HEK293 (cell line): ENCODE data around the gene VPS35L.

Experiments
- CTCF ChIA-PET: fragments of 350-600 bp; formaldehyde crosslinking; extraction: SDS; loops from one replicate; lab custom pipeline; 2021; ENCODE audit warnings: antibody characterized with exemption; lab: Yijun Ruan, JAX
- POLR2A ChIA-PET: fragments of 300-600 bp; formaldehyde crosslinking; extraction: SDS; loops from one replicate; lab custom pipeline; 2020; ENCODE audit warnings: antibody characterized with exemption, inconsistent platforms; lab: Yijun Ruan, JAX
- H3K27ac ChIP-seq: fragments of 200-500 bp; sonication (Bioruptor generic); 2 replicates; pipeline ENCODE4 v1.5.1; 2014; ENCODE audit warnings: low read depth, low read length, control low read depth, inconsistent platforms; ENCODE audit errors: extremely low read depth
- H3K36me3 ChIP-seq, 2 experiments: fragments of 200-500 bp in 1 of 2; sonication (Bioruptor generic) in 1 of 2; 1 replicate in 1 of 2; 2 replicates in 1 of 2; pipeline ENCODE4 v1.5.1; 2014 to 2017; ENCODE audit warnings: inconsistent platforms in 2 of 2, low read length in 2 of 2; ENCODE audit not compliant: control insufficient read depth in 2 of 2, insufficient read depth in 1 of 2
- H3K4me1 ChIP-seq: fragments of 200-500 bp; sonication (Bioruptor generic); 2 replicates; pipeline ENCODE4 v1.5.1; 2014; ENCODE audit warnings: mild to moderate bottlenecking, low read length, inconsistent platforms; ENCODE audit not compliant: control insufficient read depth, insufficient read depth
- H3K4me3 ChIP-seq: 2 replicates; pipeline ENCODE4 v1.5.1; 2011; ENCODE audit warnings: low read depth, mild to moderate bottlenecking, control low read depth, low read length, moderate library complexity
- H3K9me3 ChIP-seq: fragments of 200-500 bp; sonication (Bioruptor generic); 2 replicates; pipeline ENCODE4 v1.5.1; 2014; ENCODE audit warnings: low read depth, low read length, inconsistent platforms; ENCODE audit not compliant: control insufficient read depth, insufficient read depth
- AEBP2 ChIP-seq: fragments of 450-650 bp; formaldehyde crosslinking; IDR thresholded peaks from 2 replicates; pipeline ENCODE4 v1.5.1; 2016; ENCODE audit warnings: missing biosample characterization, missing genetic modification characterization, borderline replicate concordance
- BCL11A ChIP-seq: fragments of 450-650 bp; formaldehyde crosslinking; IDR thresholded peaks from 2 replicates; pipeline ENCODE4 v1.5.1; 2016; ENCODE audit warnings: low read depth, missing biosample characterization, missing genetic modification characterization
- HOXA7 ChIP-seq: sonication (generic); formaldehyde crosslinking; IDR thresholded peaks from 2 replicates; pipeline ENCODE4 v1.8.1; 2022; ENCODE audit warnings: missing genetic modification reagents, borderline replicate concordance
- INSM2 ChIP-seq: fragments of 450-650 bp; formaldehyde crosslinking; IDR thresholded peaks from 2 replicates; pipeline ENCODE4 v1.5.1; 2016; ENCODE audit warnings: missing biosample characterization, missing genetic modification characterization
- KLF9 ChIP-seq: fragments of 450-650 bp; formaldehyde crosslinking; IDR thresholded peaks from 2 replicates; pipeline ENCODE4 v1.5.1; 2016; ENCODE audit warnings: missing biosample characterization, missing genetic modification characterization, low read depth
- MEIS1 ChIP-seq: sonication (generic); formaldehyde crosslinking; IDR thresholded peaks from 2 replicates; pipeline ENCODE4 v1.8.1; 2022; ENCODE audit warnings: missing genetic modification reagents, mild to moderate bottlenecking, borderline replicate concordance
- PATZ1 ChIP-seq: fragments of 450-650 bp; formaldehyde crosslinking; IDR thresholded peaks from 2 replicates; pipeline ENCODE4 v1.5.1; 2016; ENCODE audit warnings: missing biosample characterization, missing genetic modification characterization
- RBAK ChIP-seq: fragments of 450-650 bp; formaldehyde crosslinking; IDR thresholded peaks from 2 replicates; pipeline ENCODE4 v1.5.1; 2016; ENCODE audit warnings: missing biosample characterization, missing genetic modification characterization
- SCRT2 ChIP-seq: fragments of 450-650 bp; formaldehyde crosslinking; IDR thresholded peaks from 2 replicates; pipeline ENCODE4 v1.5.1; 2016; ENCODE audit warnings: missing biosample characterization, missing genetic modification characterization
- SP2 ChIP-seq: fragments of 450-650 bp; formaldehyde crosslinking; IDR thresholded peaks from 2 replicates; pipeline ENCODE4 v1.5.1; 2016; ENCODE audit warnings: missing biosample characterization, missing genetic modification characterization
- TSHZ1 ChIP-seq: fragments of 450-650 bp; formaldehyde crosslinking; IDR thresholded peaks from 2 replicates; pipeline ENCODE4 v1.5.1; 2016; ENCODE audit warnings: missing biosample characterization, missing genetic modification characterization, borderline replicate concordance
- ZNF10 ChIP-seq: fragments of 450-650 bp; formaldehyde crosslinking; IDR thresholded peaks from 2 replicates; pipeline ENCODE4 v1.5.1; 2017; ENCODE audit warnings: missing biosample characterization, missing genetic modification characterization
- ZNF114 ChIP-seq: fragments of 450-650 bp; formaldehyde crosslinking; IDR thresholded peaks from 2 replicates; pipeline ENCODE4 v1.5.0; 2017; ENCODE audit warnings: missing biosample characterization, missing genetic modification characterization
- ZNF184 ChIP-seq: fragments of 450-650 bp; IDR thresholded peaks from 2 replicates; pipeline ENCODE4 v1.5.1; 2018; ENCODE audit warnings: missing biosample characterization, mild to moderate bottlenecking, missing genetic modification characterization
- ZNF223 ChIP-seq: fragments of 450-650 bp; formaldehyde crosslinking; IDR thresholded peaks from 2 replicates; pipeline ENCODE4 v1.5.1; 2016; ENCODE audit warnings: missing biosample characterization, missing genetic modification characterization
- ZNF239 ChIP-seq: fragments of 450-650 bp; formaldehyde crosslinking; IDR thresholded peaks from 2 replicates; pipeline ENCODE4 v1.5.1; 2016; ENCODE audit warnings: missing biosample characterization, missing genetic modification characterization
- ZNF24 ChIP-seq: fragments of 450-650 bp; formaldehyde crosslinking; IDR thresholded peaks from 2 replicates; pipeline ENCODE4 v1.5.1; 2016; ENCODE audit warnings: missing biosample characterization, missing genetic modification characterization
- ZNF350 ChIP-seq: fragments of 450-650 bp; formaldehyde crosslinking; IDR thresholded peaks from 2 replicates; pipeline ENCODE4 v1.5.0; 2017; ENCODE audit warnings: missing biosample characterization, mild to moderate bottlenecking, missing genetic modification characterization
- ZNF37A ChIP-seq: fragments of 450-650 bp; IDR thresholded peaks from 2 replicates; pipeline ENCODE4 v1.5.1; 2018; ENCODE audit warnings: missing biosample characterization, missing genetic modification characterization
- ZNF416 ChIP-seq: fragments of 450-650 bp; formaldehyde crosslinking; IDR thresholded peaks from 2 replicates; pipeline ENCODE4 v1.5.1; 2016; ENCODE audit warnings: missing biosample characterization, missing genetic modification characterization
- ZNF473 ChIP-seq: fragments of 450-650 bp; formaldehyde crosslinking; IDR thresholded peaks from 2 replicates; pipeline ENCODE4 v1.5.1; 2017; ENCODE audit warnings: missing biosample characterization, missing genetic modification characterization
- ZNF555 ChIP-seq: fragments of 450-650 bp; formaldehyde crosslinking; conservative IDR thresholded peaks from 2 replicates; pipeline ENCODE4 v1.5.1; 2017; ENCODE audit warnings: missing biosample characterization, mild to moderate bottlenecking, missing genetic modification characterization, inconsistent platforms
- ZNF571 ChIP-seq: fragments of 450-650 bp; formaldehyde crosslinking; IDR thresholded peaks from 2 replicates; pipeline ENCODE4 v1.5.0; 2017; ENCODE audit warnings: missing biosample characterization, missing genetic modification characterization
- ZNF623 ChIP-seq: fragments of 450-650 bp; formaldehyde crosslinking; IDR thresholded peaks from 2 replicates; pipeline ENCODE4 v1.5.1; 2016; ENCODE audit warnings: missing biosample characterization, missing genetic modification characterization

The VPS35L gene

GRCh38 chr16:19660432-19660831, 104.9 kb downstream of the VPS35L start:
- peaks cover 0 to 6% of the 10 kb centered on the region in 2 experiments; a peak in 2 of 3 replicates for H3K36me3 ChIP-seq
- no peaks in the 10 kb centered on the region for H3K4me1 ChIP-seq
- CTCF ChIA-PET = no interaction called here
- no peak overlapping the region for H3K27ac ChIP-seq
- H3K4me3 ChIP-seq = no peak overlapping the region
- POLR2A ChIA-PET = no interaction called here
- no peaks in the 10 kb centered on the region for H3K9me3 ChIP-seq
- TF ChIP-seq ZNF571 (tag by site-specific recombination) (no peak), HOXA7 (CRISPR knock-in tag) (no peak), KLF9 (tag by site-specific recombination) (no peak), ZNF473 (tag by site-specific recombination) (no peak), SP2 (tag by site-specific recombination) (no peak), ZNF10 (no peak), ZNF416 (no peak), ZNF623 (tag by site-specific recombination) (no peak), ZNF239 (tag by site-specific recombination) (no peak), SCRT2 (tag by site-specific recombination) (no peak), INSM2 (tag by site-specific recombination) (no peak), BCL11A (tag by site-specific recombination) (no peak), ZNF350 (tag by site-specific recombination) (no peak), ZNF184 (tag by site-specific recombination) (no peak)

GRCh38 chr16:19662351-19662750, 106.8 kb downstream of the VPS35L start:
- no peaks in the 10 kb centered on the region for H3K4me1 ChIP-seq
- H3K27ac ChIP-seq = no peak overlapping the region
- ChIA-PET POLR2A (no interaction called here), CTCF (no interaction called here)
- no peak for TF ChIP-seq ZNF571 (tag by site-specific recombination)
- TF ChIP-seq AEBP2 (tag by site-specific recombination) = no peak
- no peak for TF ChIP-seq ZNF416
- TF ChIP-seq MEIS1 (CRISPR knock-in tag) = no peak
- no peak for TF ChIP-seq RBAK (tag by site-specific recombination)
- TF ChIP-seq ZNF555 (tag by site-specific recombination) = no peak
- TF ChIP-seq INSM2 (tag by site-specific recombination) = no peak
- no peak for TF ChIP-seq PATZ1 (tag by site-specific recombination)
- no peak for TF ChIP-seq TSHZ1
- TF ChIP-seq ZNF37A (tag by site-specific recombination) = no peak
- no peak for TF ChIP-seq ZNF114 (tag by site-specific recombination)
- no peak for TF ChIP-seq ZNF24
- no peak for TF ChIP-seq ZNF223
- H3K36me3 ChIP-seq = peaks cover 0 to 6% of the 10 kb centered on the region in 2 experiments; a peak in 2 of 3 replicates
- H3K4me3 ChIP-seq = no peak overlapping the region
- no peaks in the 10 kb centered on the region for H3K9me3 ChIP-seq
